Measurements from ENCODE around the gene SURF2. TPM values are rescaled to one million over a fixed set of nuclear protein-coding genes. Genes with fewer than 3 reads are reported as not detected.

The SURF2 gene
- total RNA-seq, 1 experiment from 2014 or later, result 51.3 TPM

GRCh38 chr9:133396952-133397351 lies 40.6 kb downstream of the SURF2 start:
- no peak for DNase-seq (ENCODE audit: extremely low read depth, low read depth)

- DNase-seq (ENCODE audit: extremely low read depth, low read depth), result no peak
These were observed 41.0 kb downstream of the SURF2 start for GRCh38 chr9:133397370-133397769.

- no peak for DNase-seq (ENCODE audit: extremely low read depth, low read depth)
These were observed 41.5 kb downstream of the SURF2 start for GRCh38 chr9:133397895-133398294.

DNA sequence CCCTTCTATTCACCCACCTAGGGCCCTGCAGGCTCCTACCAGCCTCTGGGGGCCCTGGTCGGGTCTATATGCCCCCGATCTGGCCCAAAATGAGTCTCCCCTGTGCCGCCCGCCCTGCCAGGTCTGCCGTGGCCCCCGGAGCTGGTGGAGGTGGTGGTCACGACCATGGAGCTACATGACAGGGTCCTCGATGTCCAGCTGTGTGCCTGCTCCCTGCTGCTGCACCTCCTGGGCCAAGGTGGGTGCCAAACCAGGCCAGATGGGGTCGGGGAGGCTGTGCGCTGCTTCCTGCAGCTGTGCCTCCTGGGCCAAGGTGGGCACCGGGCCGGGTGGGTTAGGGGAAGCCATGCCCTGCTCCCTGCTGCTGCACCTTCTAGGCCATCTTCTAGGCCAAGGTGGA lies 43.9 kb downstream of the SURF2 start:
- no peak for DNase-seq (ENCODE audit: extremely low read depth, low read depth)

DNA sequence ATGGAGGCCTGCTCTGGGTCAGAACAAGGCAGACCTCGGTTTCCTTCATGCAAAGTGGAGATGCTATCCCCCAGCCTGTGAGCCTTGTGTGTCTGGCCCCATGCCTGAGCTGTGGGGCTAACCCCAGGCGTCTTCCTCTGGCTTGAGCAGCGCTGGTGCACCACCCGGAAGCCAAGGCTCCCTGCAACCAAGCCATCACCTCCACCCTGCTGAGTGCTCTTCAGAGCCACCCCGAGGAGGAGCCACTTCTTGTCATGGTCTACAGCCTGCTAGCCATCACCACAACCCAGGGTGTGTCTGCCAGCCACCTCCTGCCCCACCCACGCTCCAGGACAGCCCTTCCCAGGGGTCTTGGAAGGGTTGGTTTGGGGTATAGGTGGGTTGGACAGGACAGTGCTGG lies 45.2 kb downstream of the SURF2 start:
- no peak for DNase-seq (ENCODE audit: extremely low read depth, low read depth)

DNA sequence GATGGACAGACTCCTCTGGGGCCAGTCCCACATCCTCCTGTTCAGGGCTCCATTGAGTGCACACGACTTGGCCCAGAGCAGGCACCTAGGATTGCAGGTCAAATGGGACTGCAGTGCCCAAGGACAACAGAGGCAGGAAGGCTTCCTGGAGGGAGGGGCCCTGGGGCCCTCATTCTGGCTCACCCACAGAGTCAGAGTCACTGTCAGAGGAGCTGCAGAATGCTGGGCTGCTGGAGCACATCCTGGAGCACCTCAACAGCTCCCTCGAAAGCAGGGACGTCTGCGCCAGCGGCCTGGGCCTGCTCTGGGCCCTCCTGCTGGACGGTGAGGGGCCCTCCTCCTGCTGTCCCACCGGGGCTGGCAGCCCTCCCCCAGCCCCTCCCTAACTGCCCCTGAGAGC lies 46.3 kb downstream of the SURF2 start:
- no peak for DNase-seq (ENCODE audit: extremely low read depth, low read depth)

GRCh38 chr9:133403766-133404453 lies 47.6 kb downstream of the SURF2 start:
- DNase-seq (ENCODE audit: extremely low read depth, low read depth), result peak; percentile 21

GRCh38 chr9:133404454-133405002 lies 48.2 kb downstream of the SURF2 start:
- no peak for DNase-seq (ENCODE audit: extremely low read depth, low read depth)

DNA sequence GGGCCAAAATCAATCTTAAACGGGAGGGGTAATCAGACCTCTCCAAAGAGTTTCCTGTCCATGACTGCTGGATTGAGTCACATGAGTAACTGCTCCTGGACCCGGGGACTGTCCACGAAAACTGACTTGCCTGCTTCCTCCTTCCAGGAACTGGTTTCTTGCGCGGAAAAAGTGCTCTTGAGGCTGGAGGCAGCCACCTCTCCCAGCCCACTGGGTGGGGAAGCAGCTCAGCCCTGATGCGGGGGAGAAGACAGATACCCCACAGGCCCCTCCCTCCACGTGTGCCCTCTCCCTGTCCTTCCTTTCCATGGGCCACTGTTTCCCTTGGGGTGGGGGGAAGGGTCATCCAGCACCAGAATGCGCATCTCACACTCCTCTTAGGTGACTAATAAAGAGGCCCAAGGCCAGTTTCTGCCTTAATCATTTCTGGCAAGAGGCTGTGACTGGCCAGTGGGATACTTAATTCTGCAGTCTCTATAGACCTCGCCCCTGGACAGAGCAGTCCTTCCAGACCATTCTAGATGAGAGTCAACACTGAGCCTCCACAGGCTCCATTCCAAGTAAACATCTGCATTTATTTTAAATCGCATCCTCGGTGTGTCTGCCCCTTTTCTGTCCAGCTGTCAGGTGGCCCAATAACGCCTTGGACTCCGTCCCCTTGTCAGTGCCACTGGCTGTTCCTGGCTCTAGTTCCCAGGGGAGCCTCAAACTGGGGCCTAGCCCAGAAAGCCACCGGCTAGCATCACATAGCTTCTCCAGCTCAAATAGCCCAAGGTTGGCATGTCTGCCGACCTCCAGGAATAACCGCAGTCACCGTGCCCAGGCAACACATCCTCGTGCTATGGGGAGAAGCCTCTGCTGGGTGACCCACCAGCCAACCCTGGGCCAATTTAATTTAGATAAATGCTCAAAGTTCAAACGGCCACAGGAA lies 49.4 kb downstream of the SURF2 start:
- DNase-seq (ENCODE audit: extremely low read depth, low read depth), result no peak

DNA sequence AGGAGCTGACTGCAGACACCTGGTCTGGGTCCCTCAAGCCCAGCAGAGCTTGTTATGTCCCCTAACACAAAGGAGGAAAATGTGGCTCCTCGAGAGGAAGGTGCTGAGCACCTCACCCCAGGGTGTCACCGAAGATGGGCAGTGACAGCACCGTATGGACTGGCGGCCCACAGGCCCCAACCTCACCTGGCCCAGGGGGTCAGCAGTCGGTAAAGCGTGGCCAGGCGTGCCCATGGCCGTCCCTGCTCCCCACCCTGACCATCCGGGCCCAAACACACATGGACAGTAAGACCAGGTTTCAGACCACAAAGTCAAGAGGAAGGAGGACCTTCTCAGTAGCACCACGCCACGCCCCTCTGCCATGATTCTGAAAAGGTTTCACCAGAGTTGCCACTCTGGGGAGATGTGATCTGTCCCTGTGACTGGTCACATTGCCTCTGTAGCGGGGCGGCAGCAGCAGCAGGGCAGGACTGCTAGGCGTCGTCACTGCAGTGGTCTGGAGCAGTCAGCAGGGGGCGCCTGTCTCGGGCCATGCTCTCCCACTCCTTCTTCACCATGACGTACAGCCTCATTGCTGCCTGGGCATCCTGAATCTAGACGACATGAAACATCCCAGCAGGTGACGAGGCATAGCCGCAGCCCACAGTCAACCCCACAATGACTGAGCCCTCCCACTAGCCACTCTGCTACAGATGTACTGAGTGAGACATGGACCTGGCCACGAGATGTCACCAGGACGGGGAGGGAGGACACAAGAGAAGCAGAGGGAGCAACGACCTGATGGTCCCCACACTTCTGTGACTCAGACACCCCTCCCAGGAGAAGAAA lies 50.3 kb downstream of the SURF2 start:
- DNase-seq (ENCODE audit: extremely low read depth, low read depth), result peak; percentile 69

DNA sequence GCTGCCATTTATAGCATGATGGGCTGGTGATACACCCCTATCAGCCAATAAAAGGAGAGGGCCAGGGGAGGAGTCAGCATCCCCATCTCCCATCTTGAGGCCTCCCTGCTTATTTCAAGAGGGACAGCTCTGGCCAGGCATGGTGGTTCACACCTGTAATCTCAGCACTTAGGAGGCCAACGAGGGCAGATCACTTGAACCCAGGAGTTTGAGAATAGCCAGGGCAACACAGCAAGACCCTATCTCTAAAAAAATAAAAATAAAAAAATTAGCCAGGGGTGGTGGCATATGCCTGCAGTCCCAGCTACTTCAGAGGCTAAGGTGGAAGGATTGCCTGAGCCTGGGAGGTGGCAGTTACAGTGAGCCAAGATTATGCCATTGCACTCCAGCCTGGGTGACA lies 51.7 kb downstream of the SURF2 start:
- DNase-seq (ENCODE audit: extremely low read depth, low read depth), result no peak

Small RNA genes lying within 50 kb of the gene (small RNA-seq; reads per million reads assigned to genes)
- gene RF00019 (0 reads per million in 2 experiments), gene SNORD24 (0 reads per million in 2 experiments), gene SNORD36A (0 reads per million in 2 experiments), gene SNORD36B (0 reads per million in 2 experiments), gene SNORD36C (0 reads per million in 2 experiments)

Other genes with a start within 250 kb of the SURF2 start
- gene RALGDS, start 235.3 kb upstream of the SURF2 start, total RNA-seq (2014; rRNA removed; shearing (Covaris generic)), result 19.2 and 21.2 TPM in 2 replicates
- 0.27 and 1.0 TPM in 2 replicates for gene GBGT1, start 192.6 kb upstream of the SURF2 start, total RNA-seq (2014; rRNA removed; shearing (Covaris generic))
- not detected in 2 replicates for gene OBP2B, start 147.3 kb upstream of the SURF2 start, total RNA-seq (2014; rRNA removed; shearing (Covaris generic))
- not detected in 2 replicates for gene ABO, start 81.3 kb upstream of the SURF2 start, total RNA-seq (2014; rRNA removed; shearing (Covaris generic))
- gene SURF6, start 20.4 kb upstream of the SURF2 start, total RNA-seq (2014; rRNA removed; shearing (Covaris generic)), result 18.3 and 20.6 TPM in 2 replicates
- gene MED22, start 8.4 kb upstream of the SURF2 start, total RNA-seq (2014; rRNA removed; shearing (Covaris generic)), result 16.9 and 17.0 TPM in 2 replicates
- gene RPL7A, start 8.3 kb upstream of the SURF2 start, total RNA-seq (2014; rRNA removed; shearing (Covaris generic)), result 2,700 and 2,738 TPM in 2 replicates
- 17.3 and 23.8 TPM in 2 replicates for gene SURF1, start 63 bp upstream of the SURF2 start, total RNA-seq (2014; rRNA removed; shearing (Covaris generic))
- gene SURF4, start 19.5 kb downstream of the SURF2 start, total RNA-seq (2014; rRNA removed; shearing (Covaris generic)), result 212 and 214 TPM in 2 replicates
- 0.59 TPM in 1 of 2 replicates, not detected in the other for gene STKLD1, start 19.8 kb downstream of the SURF2 start, total RNA-seq (2014; rRNA removed; shearing (Covaris generic))
- 22.1 and 27.1 TPM in 2 replicates for gene REXO4, start 61.5 kb downstream of the SURF2 start, total RNA-seq (2014; rRNA removed; shearing (Covaris generic))
- 0.40 and 1.1 TPM in 2 replicates for gene ADAMTS13, start 65.8 kb downstream of the SURF2 start, total RNA-seq (2014; rRNA removed; shearing (Covaris generic))
- 2.7 and 4.1 TPM in 2 replicates for gene CACFD1, start 103.4 kb downstream of the SURF2 start, total RNA-seq (2014; rRNA removed; shearing (Covaris generic))
- gene SLC2A6, start 122.5 kb downstream of the SURF2 start, total RNA-seq (2014; rRNA removed; shearing (Covaris generic)), result 4.0 and 4.4 TPM in 2 replicates
- gene MYMK, start 168.4 kb downstream of the SURF2 start, total RNA-seq (2014; rRNA removed; shearing (Covaris generic)), result not detected in 2 replicates
- gene ADAMTSL2, start 178.2 kb downstream of the SURF2 start, total RNA-seq (2014; rRNA removed; shearing (Covaris generic)), result not detected in 2 replicates